Measurements from ENCODE around the gene RIOK1. TPM values are rescaled to one million over a fixed set of nuclear protein-coding genes. Genes with fewer than 3 reads are reported as not detected.

The RIOK1 gene
- total and polyA plus RNA-seq, 2 of the 13 experiments (the other 11 are each of a cell fraction or from before 2014, with no cell fraction given) = 9.4 to 37.8 TPM

DNA sequence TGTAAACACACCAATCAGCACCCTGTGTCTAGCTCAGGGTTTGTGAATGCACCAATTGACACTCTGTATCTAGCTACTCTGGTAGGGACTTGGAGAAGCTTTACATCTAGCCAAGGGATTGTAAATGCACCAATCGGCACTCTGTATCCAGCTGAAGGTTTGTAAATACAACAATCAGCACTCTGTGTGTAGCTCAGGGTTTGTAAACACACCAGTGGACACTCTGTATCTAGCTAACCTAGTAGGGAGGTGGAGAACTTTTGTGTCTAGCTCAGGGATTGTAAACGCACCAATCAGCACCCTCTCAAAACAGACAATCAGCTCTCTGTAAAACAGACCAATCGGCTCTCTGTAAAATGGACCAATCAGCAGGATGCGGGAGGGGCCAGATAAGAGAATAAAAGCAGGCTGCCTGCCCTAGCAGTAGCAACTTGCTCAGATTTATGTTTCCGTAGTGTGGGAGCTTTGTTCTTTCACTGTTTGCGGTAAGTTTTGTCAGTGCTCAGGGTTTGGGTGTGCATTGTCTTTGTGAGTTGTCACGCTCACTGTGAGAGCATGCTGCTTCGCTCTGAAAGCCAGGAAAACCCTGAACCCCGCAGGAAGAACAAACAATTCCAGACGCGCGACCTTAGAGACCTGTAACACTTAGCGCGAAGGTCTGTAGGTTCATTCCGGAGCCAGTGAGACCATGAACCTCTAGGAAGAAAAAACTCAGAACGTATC is 37.0 kb downstream of the RIOK1 start (continued):
- no peak; the same call in 1 of the 2 replicates for TF ChIP-seq ZNF609 (CRISPR knock-in tag; IDR thresholded peaks at IDR 0.05; ENCODE audit: borderline replicate concordance)
- no peak for TF ChIP-seq CEBPG (CRISPR knock-in tag; IDR thresholded peaks at IDR 0.05)
- no peak for TF ChIP-seq ZNF800 (CRISPR knock-in tag; IDR thresholded peaks at IDR 0.05)
- TF ChIP-seq TOE1 (CRISPR knock-in tag; IDR thresholded peaks at IDR 0.05) = no peak
- TF ChIP-seq ZNF713 (CRISPR knock-in tag; IDR thresholded peaks at IDR 0.05) = no peak
- 0 out of 2 replicates have a peak, but pooled peaks have one; percentile 44 for TF ChIP-seq REPIN1 (CRISPR knock-in tag; IDR thresholded peaks at IDR 0.05; ENCODE audit: borderline replicate concordance, low read depth)
- no peak for TF ChIP-seq ZNF547 (CRISPR knock-in tag; IDR thresholded peaks at IDR 0.05)
- TF ChIP-seq, protein P1, sequence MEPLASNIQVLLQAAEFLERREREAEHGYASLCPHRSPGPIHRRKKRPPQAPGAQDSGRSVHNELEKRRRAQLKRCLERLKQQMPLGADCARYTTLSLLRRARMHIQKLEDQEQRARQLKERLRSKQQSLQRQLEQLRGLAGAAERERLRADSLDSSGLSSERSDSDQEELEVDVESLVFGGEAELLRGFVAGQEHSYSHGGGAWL (CRISPR knock-in tag; IDR thresholded peaks at IDR 0.05) = no peak
- TF ChIP-seq ZNF737 (CRISPR knock-in tag; IDR thresholded peaks at IDR 0.05; ENCODE audit: borderline replicate concordance) = no peak
- no peak for TF ChIP-seq XBP1 (CRISPR knock-in tag; IDR thresholded peaks at IDR 0.05)
- TF ChIP-seq ARNT (IDR thresholded peaks at IDR 0.05) = no peak
- TF ChIP-seq ZNF34 (CRISPR knock-in tag; IDR thresholded peaks at IDR 0.05; ENCODE audit: borderline replicate concordance) = no peak
- TF ChIP-seq MAZ (IDR thresholded peaks at IDR 0.05; ENCODE audit: borderline replicate concordance, low read depth, low read length) = no peak
- no peak for TF ChIP-seq MAZ (CRISPR knock-in tag; IDR thresholded peaks at IDR 0.05; ENCODE audit: low read depth)
- TF ChIP-seq TBX2 (CRISPR knock-in tag; IDR thresholded peaks at IDR 0.05; ENCODE audit: borderline replicate concordance) = peak; percentile 50
- peak; percentile 33; the same call in 1 of the 2 replicates for TF ChIP-seq ZFY (CRISPR knock-in tag; IDR thresholded peaks at IDR 0.05)
- TF ChIP-seq, protein P2, sequence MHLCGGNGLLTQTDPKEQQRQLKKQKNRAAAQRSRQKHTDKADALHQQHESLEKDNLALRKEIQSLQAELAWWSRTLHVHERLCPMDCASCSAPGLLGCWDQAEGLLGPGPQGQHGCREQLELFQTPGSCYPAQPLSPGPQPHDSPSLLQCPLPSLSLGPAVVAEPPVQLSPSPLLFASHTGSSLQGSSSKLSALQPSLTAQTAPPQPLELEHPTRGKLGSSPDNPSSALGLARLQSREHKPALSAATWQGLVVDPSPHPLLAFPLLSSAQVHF (CRISPR knock-in tag; IDR thresholded peaks at IDR 0.05) = no peak
- TF ChIP-seq YEATS2 (CRISPR knock-in tag; IDR thresholded peaks at IDR 0.05; ENCODE audit: borderline replicate concordance) = no peak
- TF ChIP-seq ZNF33A (CRISPR knock-in tag; IDR thresholded peaks at IDR 0.05; ENCODE audit: borderline replicate concordance) = no peak
- TF ChIP-seq ZNF563 (CRISPR knock-in tag; IDR thresholded peaks at IDR 0.05) = no peak
- no peak for TF ChIP-seq RELA (CRISPR knock-in tag; IDR thresholded peaks at IDR 0.05)
- TF ChIP-seq ZNF549 (CRISPR knock-in tag; IDR thresholded peaks at IDR 0.05) = no peak
- TF ChIP-seq ZNF660 (CRISPR knock-in tag; IDR thresholded peaks at IDR 0.05; ENCODE audit: borderline replicate concordance, low read depth) = no peak
- TF ChIP-seq PTBP1 (IDR thresholded peaks at IDR 0.05; ENCODE audit: low read depth, low read length, poor library complexity, severe bottlenecking) = no peak

All from HepG2 (cell line).